HL-60 (cell line): Measurements from ENCODE around the gene MAP2K3.

Experiments used
- DNase-seq, 2 experiments: peaks; one replicate each; pipeline ENCODE4 v3.0.0-alpha.2; 2010 to 2020; ENCODE audit warnings: low read depth in 1 of 2, low spot score in 1 of 2
- H3K27ac ChIP-seq: fragments of 250-450 bp; sonication (Bioruptor Pico); replicated peaks from 2 replicates; pipeline ENCODE4 v1.5.1; 2020; ENCODE audit warnings: mild to moderate bottlenecking, moderate library complexity
- H3K27me3 ChIP-seq: fragments of 250-450 bp; sonication (Bioruptor Pico); 2 replicates; pipeline ENCODE4 v1.5.1; 2021; ENCODE audit warnings: mild to moderate bottlenecking, moderate library complexity; ENCODE audit not compliant: insufficient read depth, poor library complexity, severe bottlenecking
- H3K4me3 ChIP-seq: replicated peaks from 2 replicates; pipeline ENCODE4 v1.5.1; 2011; ENCODE audit warnings: mild to moderate bottlenecking, control low read depth, low read length; ENCODE audit not compliant: insufficient read depth
- GABPA ChIP-seq: IDR thresholded peaks from 2 replicates; pipeline ENCODE4 v1.6.1; 2012; ENCODE audit warnings: low read depth
- POLR2AphosphoS5 ChIP-seq: IDR thresholded peaks from 2 replicates; pipeline ENCODE4 v1.6.1; 2012; ENCODE audit warnings: low read depth
- SPI1 ChIP-seq: IDR thresholded peaks from 2 replicates; pipeline ENCODE4 v1.6.1; 2012; ENCODE audit warnings: low read depth, mild to moderate bottlenecking, borderline replicate concordance
- TF ChIP-seq, protein P1 (sequence below): IDR thresholded peaks from one replicate; pipeline ENCODE4 v1.5.1; 2011; ENCODE audit warnings: low read length, control low read depth, inconsistent platforms; ENCODE audit not compliant: insufficient read depth
- TF ChIP-seq, protein P2 (sequence below): IDR thresholded peaks from 2 replicates; pipeline ENCODE4 v1.6.1; 2012; ENCODE audit warnings: low read depth; ENCODE audit not compliant: insufficient replicate concordance

MAP2K3 gene

DNA sequence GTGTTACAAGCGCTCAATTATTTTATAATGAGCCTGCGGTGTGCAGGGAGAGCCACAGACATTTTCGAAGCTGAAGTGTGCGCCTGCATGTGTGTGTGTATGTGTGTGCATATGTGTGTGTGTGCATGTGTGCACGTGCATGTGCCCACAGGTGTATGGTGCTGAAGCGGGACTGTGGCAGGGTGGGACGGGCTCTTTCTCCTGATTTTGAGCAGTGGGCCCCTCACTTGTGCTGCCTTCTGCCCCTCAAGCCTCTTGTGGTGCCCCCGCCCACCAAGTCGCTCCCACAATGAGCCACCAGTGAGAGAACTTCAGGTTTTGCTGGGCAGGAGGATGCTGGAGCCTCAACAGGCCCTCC, 75.0 kb downstream of the MAP2K3 start:
- no peak for DNase-seq
- Histone ChIP-seq H3K27ac (no peak overlapping the region), H3K27me3 (no peaks in the 10 kb centered on the region), H3K4me3 (no peak overlapping the region)
- TF ChIP-seq, protein P1, sequence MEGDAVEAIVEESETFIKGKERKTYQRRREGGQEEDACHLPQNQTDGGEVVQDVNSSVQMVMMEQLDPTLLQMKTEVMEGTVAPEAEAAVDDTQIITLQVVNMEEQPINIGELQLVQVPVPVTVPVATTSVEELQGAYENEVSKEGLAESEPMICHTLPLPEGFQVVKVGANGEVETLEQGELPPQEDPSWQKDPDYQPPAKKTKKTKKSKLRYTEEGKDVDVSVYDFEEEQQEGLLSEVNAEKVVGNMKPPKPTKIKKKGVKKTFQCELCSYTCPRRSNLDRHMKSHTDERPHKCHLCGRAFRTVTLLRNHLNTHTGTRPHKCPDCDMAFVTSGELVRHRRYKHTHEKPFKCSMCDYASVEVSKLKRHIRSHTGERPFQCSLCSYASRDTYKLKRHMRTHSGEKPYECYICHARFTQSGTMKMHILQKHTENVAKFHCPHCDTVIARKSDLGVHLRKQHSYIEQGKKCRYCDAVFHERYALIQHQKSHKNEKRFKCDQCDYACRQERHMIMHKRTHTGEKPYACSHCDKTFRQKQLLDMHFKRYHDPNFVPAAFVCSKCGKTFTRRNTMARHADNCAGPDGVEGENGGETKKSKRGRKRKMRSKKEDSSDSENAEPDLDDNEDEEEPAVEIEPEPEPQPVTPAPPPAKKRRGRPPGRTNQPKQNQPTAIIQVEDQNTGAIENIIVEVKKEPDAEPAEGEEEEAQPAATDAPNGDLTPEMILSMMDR: no peak
- TF ChIP-seq POLR2AphosphoS5 (no peak), SPI1 (no peak), GABPA (no peak)
- TF ChIP-seq, protein P2, sequence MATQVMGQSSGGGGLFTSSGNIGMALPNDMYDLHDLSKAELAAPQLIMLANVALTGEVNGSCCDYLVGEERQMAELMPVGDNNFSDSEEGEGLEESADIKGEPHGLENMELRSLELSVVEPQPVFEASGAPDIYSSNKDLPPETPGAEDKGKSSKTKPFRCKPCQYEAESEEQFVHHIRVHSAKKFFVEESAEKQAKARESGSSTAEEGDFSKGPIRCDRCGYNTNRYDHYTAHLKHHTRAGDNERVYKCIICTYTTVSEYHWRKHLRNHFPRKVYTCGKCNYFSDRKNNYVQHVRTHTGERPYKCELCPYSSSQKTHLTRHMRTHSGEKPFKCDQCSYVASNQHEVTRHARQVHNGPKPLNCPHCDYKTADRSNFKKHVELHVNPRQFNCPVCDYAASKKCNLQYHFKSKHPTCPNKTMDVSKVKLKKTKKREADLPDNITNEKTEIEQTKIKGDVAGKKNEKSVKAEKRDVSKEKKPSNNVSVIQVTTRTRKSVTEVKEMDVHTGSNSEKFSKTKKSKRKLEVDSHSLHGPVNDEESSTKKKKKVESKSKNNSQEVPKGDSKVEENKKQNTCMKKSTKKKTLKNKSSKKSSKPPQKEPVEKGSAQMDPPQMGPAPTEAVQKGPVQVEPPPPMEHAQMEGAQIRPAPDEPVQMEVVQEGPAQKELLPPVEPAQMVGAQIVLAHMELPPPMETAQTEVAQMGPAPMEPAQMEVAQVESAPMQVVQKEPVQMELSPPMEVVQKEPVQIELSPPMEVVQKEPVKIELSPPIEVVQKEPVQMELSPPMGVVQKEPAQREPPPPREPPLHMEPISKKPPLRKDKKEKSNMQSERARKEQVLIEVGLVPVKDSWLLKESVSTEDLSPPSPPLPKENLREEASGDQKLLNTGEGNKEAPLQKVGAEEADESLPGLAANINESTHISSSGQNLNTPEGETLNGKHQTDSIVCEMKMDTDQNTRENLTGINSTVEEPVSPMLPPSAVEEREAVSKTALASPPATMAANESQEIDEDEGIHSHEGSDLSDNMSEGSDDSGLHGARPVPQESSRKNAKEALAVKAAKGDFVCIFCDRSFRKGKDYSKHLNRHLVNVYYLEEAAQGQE: no peak

GRCh38 chr17:21360048-21360447, 75.5 kb downstream of the MAP2K3 start:
- no peak overlapping the region for H3K4me3 ChIP-seq
- no peaks in the 10 kb centered on the region for H3K27me3 ChIP-seq
- no peak for TF ChIP-seq SPI1
- TF ChIP-seq GABPA: no peak
- TF ChIP-seq, protein P2: no peak
- TF ChIP-seq POLR2AphosphoS5: no peak
- TF ChIP-seq, protein P1: no peak
- H3K27ac ChIP-seq: no peak overlapping the region
- DNase-seq: no peak

DNA sequence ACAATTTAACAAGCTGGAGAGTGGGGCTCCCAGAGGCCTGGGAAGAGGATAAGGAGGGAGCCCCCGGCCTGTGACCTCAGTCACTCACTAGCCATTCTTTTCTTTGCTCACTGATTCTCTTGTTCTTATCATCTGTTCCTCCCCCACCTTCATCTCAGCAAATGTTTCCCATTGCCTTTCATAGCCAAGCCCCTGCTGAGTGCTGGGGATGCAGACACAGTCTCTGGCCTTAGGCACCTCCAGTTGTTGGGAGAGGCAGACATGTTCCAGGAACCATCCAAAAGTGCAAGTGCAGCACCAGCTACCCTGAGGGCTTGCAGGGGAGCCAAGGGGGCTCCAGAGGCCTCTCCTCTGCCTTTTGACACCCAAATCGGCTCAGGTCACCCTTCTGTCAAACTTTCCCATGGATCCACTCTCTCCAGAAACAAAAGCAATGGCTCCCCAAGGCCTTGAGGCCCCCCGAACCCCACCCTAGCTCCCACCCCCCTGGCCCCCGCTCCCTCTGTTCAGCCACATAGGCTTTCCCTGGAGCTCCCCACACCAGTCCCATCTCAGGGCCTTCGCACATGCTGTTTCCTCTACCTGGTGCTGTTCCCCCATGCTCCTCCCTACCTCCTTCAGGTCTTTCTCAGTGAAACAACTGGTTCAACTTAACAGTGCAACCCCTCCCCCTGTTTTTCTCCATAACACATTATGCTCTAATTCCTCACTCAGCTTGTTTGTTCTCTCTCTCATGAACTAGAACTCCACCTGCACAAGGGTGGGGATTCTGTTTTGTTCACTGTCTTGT, 76.7 kb downstream of the MAP2K3 start:
- Histone ChIP-seq H3K27ac (no peak overlapping the region), H3K4me3 (no peak overlapping the region), H3K27me3 (no peaks in the 10 kb centered on the region)
- TF ChIP-seq, protein P1: no peak
- TF ChIP-seq POLR2AphosphoS5: no peak
- no peak for TF ChIP-seq SPI1
- TF ChIP-seq GABPA: no peak
- TF ChIP-seq, protein P2: no peak
- no peak for DNase-seq
